Measurements from ENCODE around the gene ATP7A. TPM values are rescaled to one million over a fixed set of nuclear protein-coding genes. Genes with fewer than 3 reads are reported as not detected.
"Not testable (repeated sequence)": the region's sequence is repeated elsewhere in the genome, so short reads cannot be mapped to it uniquely, and the experiment has no call there.

Gene ATP7A
- total RNA-seq, 1 donor from 2014 or later = 8.2 TPM

DNA sequence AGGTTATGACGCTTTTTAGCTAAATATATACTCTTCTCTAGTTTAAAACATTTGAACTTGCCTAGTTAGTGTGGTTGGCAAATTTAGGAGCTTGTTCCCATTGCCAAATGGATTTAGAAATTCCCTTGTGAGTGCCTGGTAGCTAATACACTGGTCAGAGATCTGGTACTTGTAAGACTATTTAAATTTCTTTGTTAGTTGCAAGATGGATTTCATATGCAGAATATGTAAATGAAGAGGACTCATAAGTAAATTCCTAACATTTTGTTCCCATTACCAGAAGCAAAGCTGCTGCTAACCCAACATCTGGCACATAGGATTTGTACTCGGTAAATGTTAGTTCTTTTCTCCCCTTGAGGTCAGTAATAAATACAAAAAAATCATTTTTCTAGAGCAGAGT, 137.6 kb downstream of the ATP7A start:
- no peak overlapping the region for H3K4me3 ChIP-seq (ENCODE audit: low read depth, low read length)
- no peak for TF ChIP-seq CTCF (IDR thresholded peaks at IDR 0.05; ENCODE audit: insufficient read depth, low read length, poor library complexity, severe bottlenecking)

GRCh38 chrX:78063687-78064086, 153.2 kb downstream of the ATP7A start:
- H3K36me3 ChIP-seq (ENCODE audit: control insufficient read depth, insufficient read depth, low read length) = no peaks in the 10 kb centered on the region
- no peaks in the 10 kb centered on the region for H3K27me3 ChIP-seq (ENCODE audit: control insufficient read depth, insufficient read depth, low read length)
- TF ChIP-seq CTCF (IDR thresholded peaks at IDR 0.05; ENCODE audit: insufficient read depth, low read length, poor library complexity, severe bottlenecking) = no peak
- no peak overlapping the region for H3K4me3 ChIP-seq (ENCODE audit: low read depth, low read length)
- no peak for DNase-seq (ENCODE audit: low read depth)

More for the DNA sequence above, 137.6 kb downstream of the ATP7A start:
- no peaks in the 10 kb centered on the region for H3K36me3 ChIP-seq (ENCODE audit: control insufficient read depth, insufficient read depth, low read length)
- no peaks in the 10 kb centered on the region for H3K27me3 ChIP-seq (ENCODE audit: control insufficient read depth, insufficient read depth, low read length)
- DNase-seq (ENCODE audit: low read depth) = no peak

- H3K27me3 ChIP-seq (ENCODE audit: control insufficient read depth, insufficient read depth, low read length) = no peaks in the 10 kb centered on the region
- DNase-seq (ENCODE audit: low read depth) = no peak
- no peak overlapping the region for H3K4me3 ChIP-seq (ENCODE audit: low read depth, low read length)
- no peaks in the 10 kb centered on the region for H3K36me3 ChIP-seq (ENCODE audit: control insufficient read depth, insufficient read depth, low read length)
- no peak for TF ChIP-seq CTCF (IDR thresholded peaks at IDR 0.05; ENCODE audit: insufficient read depth, low read length, poor library complexity, severe bottlenecking)
Measured at GRCh38 chrX:78064152-78064551, 153.7 kb downstream of the ATP7A start.

DNA sequence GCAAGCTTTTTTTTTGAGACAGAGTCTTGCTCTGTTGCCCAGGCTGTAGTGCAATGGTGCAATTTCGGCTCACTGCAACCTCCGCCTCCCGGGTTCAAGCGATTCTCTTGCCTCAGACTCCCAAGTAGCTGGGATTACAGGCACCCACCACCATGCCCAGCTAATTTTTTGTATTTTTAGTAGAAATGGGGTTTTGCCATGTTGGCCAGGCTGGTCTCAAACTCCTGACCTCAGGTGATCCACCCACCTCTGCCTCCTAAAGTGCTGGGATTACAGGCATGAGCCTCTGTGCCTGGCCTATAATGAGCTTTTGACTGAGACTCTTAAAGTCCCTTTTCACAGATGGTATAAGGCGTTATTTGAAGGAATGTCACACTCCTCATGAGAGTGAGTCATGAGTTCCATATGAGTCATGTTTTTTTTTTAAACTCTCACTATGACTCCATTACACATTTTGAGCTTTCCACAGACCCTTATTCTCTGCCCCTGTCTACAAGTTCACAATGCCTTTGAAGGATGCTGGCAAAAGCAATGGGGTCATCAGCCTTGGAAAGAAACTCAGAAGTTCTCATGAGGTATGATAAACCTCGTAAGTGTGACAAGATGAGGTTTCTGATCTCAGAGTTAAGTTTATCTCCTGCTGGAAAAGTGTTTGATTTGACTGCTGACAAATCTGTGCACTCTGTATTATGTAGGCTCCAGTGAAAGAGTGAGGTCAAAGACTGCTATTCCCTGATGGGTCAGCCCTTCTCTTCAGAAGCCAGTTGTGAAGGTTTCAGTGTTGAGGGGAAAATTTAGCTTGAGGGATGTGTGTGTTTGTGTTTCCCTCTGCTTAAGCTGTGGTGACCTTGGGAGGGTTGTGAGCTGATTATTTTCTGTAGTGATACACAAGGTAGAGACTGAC, 154.5 kb downstream of the ATP7A start:
- not testable (repeated sequence) for H3K36me3 ChIP-seq (ENCODE audit: control insufficient read depth, insufficient read depth, low read length); H3K4me3 ChIP-seq (ENCODE audit: low read depth, low read length); H3K27me3 ChIP-seq (ENCODE audit: control insufficient read depth, insufficient read depth, low read length)
- DNase-seq (ENCODE audit: low read depth) = peak; percentile 37

GRCh38 chrX:78066110-78066509, 155.6 kb downstream of the ATP7A start:
- Histone ChIP-seq H3K36me3 (ENCODE audit: control insufficient read depth, insufficient read depth, low read length) (no peaks in the 10 kb centered on the region), H3K27me3 (ENCODE audit: control insufficient read depth, insufficient read depth, low read length) (no peaks in the 10 kb centered on the region), H3K4me3 (ENCODE audit: low read depth, low read length) (no peak overlapping the region)
- DNase-seq (ENCODE audit: low read depth) = no peak
- TF ChIP-seq CTCF (IDR thresholded peaks at IDR 0.05; ENCODE audit: insufficient read depth, low read length, poor library complexity, severe bottlenecking) = no peak

GRCh38 chrX:78071331-78071730, 160.8 kb downstream of the ATP7A start:
- Histone ChIP-seq H3K27me3 (ENCODE audit: control insufficient read depth, insufficient read depth, low read length) (no peaks in the 10 kb centered on the region), H3K36me3 (ENCODE audit: control insufficient read depth, insufficient read depth, low read length) (no peaks in the 10 kb centered on the region), H3K4me3 (ENCODE audit: low read depth, low read length) (no peak overlapping the region)
- TF ChIP-seq CTCF (IDR thresholded peaks at IDR 0.05; ENCODE audit: insufficient read depth, low read length, poor library complexity, severe bottlenecking) = no peak
- DNase-seq (ENCODE audit: low read depth) = no peak

DNA sequence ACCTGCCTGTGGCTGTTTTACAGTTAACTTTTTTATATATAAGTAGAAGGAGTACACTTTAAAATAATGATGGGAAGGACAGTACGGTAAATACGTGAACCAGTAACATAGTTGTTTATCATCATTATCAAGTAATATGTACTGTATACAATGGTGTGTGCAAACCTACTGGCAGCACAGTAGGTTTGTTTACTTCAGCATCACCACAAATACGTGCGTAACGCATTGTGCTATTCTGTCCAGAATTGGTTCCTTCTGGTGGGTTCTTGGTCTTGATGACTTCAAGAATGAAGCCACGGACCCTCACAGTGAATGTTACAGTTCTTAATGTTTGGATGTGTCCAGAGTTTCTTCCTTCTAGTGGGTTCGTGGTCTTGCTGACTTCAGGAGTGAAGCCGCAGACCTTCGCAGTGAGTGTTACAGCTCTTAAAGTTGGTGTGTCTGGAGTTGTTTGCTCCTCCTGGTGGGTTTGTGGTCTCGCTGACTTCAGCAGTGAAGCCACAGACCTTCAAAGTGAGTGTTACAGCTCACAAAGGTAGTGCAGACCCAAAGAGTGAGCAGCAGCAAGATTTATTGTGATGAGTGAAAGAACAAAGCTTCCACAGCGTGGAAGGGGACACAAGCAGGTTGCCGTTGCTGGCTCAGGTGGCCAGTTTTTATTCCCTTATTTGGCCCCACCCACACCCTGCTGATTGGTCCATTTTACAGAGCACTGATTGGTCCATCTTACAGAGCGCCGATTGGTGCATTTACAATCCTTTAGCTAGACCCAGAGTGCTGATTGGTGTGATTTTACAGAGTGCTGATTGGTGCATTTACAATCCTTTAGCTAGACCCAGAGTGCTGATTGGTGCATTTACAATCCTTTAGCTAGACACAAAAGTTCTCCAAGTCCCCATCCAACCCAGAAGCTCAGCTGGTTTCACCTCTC, 162.9 kb downstream of the ATP7A start:
- not testable (repeated sequence) for DNase-seq (ENCODE audit: low read depth); H3K27me3 ChIP-seq (ENCODE audit: control insufficient read depth, insufficient read depth, low read length); H3K4me3 ChIP-seq (ENCODE audit: low read depth, low read length); H3K36me3 ChIP-seq (ENCODE audit: control insufficient read depth, insufficient read depth, low read length)

All from kidney epithelial cell (primary cell).